ENCODE data around the gene PAPLN. TPM values are rescaled to one million over a fixed set of nuclear protein-coding genes. Genes with fewer than 3 reads are reported as not detected.
A peak's percentile ranks its signal among the peaks of the same experiment; 100 is the strongest.

PAPLN gene
- total and polyA plus RNA-seq, 9 of the 15 experiments (the other 6 are each of a cell fraction or from before 2014, with no cell fraction given): 0.43 to 3.5 (median 1.7) TPM

GRCh38 chr14:73242357-73242901, 5.1 kb downstream of the PAPLN start:
- ATAC-seq: no peak
- no TSS peak for BruUV-seq (replicated peaks)
- WGBS (ENCODE audit: insufficient coverage, low coverage, missing lambda C conversion rate): 0% methylated on average over 6 of the region's 6 CpGs
- CTCF ChIA-PET (ENCODE audit: low intra/inter-chr PET ratio): no interaction called here
- Histone ChIP-seq H3K9me1 (ENCODE audit: control insufficient read depth, insufficient read depth, low read length) (no peaks in the 10 kb centered on the region), H3K4me3 (no peak overlapping the region), H2AFZ (ENCODE audit: low read depth, low read length) (no peak overlapping the region), H3K79me2 (ENCODE audit: control insufficient read depth, insufficient read depth, low read length) (no peaks in the 10 kb centered on the region), H3K4me2 (ENCODE audit: insufficient read depth, low read length) (no peak overlapping the region), H3K4me1 (replicated peaks in 1 of 2; ENCODE audit: control insufficient read depth in 2 of 2, insufficient read depth in 2 of 2, low read length in 2 of 2) (peaks cover 0 to 29% of the 10 kb centered on the region in 2 experiments; a peak in 2 of 5 replicates), H4K20me1 (replicated peaks; ENCODE audit: control insufficient read depth, insufficient read depth, low read length) (no peaks in the 10 kb centered on the region), H3K9ac (ENCODE audit: insufficient read depth in 1 of 2, low read depth in 2 of 2, low read length in 2 of 2) (no peak overlapping the region), H3K36me3 (ENCODE audit: control insufficient read depth, insufficient read depth, low read length) (no peaks in the 10 kb centered on the region), H3K27ac (ENCODE audit: extremely low read depth, low read depth, low read length) (no peak overlapping the region), H3K9me3 (replicated peaks; ENCODE audit: control insufficient read depth, insufficient read depth, low read depth, low read length) (no peaks in the 10 kb centered on the region), H3K27me3 (ENCODE audit: control insufficient read depth in 2 of 2, insufficient read depth in 2 of 2, low read length in 2 of 2) (peaks cover 11 to 52% of the 10 kb centered on the region in 2 experiments; a peak in 4 of 5 replicates)
- in situ Hi-C loops (cut with MboI): no loop called here
- FAIRE-seq: no peak
- TF ChIP-seq KDM4B (IDR thresholded peaks at IDR 0.05; ENCODE audit: borderline replicate concordance in 2 of 2, low read depth in 1 of 2): no peak
- TF ChIP-seq ZNF740 (CRISPR knock-in tag; IDR thresholded peaks at IDR 0.05): peak; percentile 39; the same call in 1 of the 2 replicates
- TF ChIP-seq ZNF740 (tag; IDR thresholded peaks at IDR 0.05): no peak
- intact Hi-C loops (cut with micrococcal nuclease): no loop called here
- POLR2A ChIA-PET: no interaction called here
- no peak for DNase-seq (ENCODE audit: extremely low read depth in 1 of 4, low spot score in 3 of 4)

GRCh38 chr14:73243341-73243740, 6.0 kb downstream of the PAPLN start:
- Histone ChIP-seq H3K27me3 (ENCODE audit: control insufficient read depth in 2 of 2, insufficient read depth in 2 of 2, low read length in 2 of 2) (peaks cover 11 to 44% of the 10 kb centered on the region in 2 experiments; a peak in 4 of 5 replicates), H3K4me2 (ENCODE audit: insufficient read depth, low read length) (no peak overlapping the region), H3K9me3 (replicated peaks; ENCODE audit: control insufficient read depth, insufficient read depth, low read depth, low read length) (no peaks in the 10 kb centered on the region), H2AFZ (ENCODE audit: low read depth, low read length) (no peak overlapping the region), H3K79me2 (ENCODE audit: control insufficient read depth, insufficient read depth, low read length) (no peaks in the 10 kb centered on the region), H3K4me3 (no peak overlapping the region), H4K20me1 (replicated peaks; ENCODE audit: control insufficient read depth, insufficient read depth, low read length) (no peaks in the 10 kb centered on the region), H3K9ac (ENCODE audit: insufficient read depth in 1 of 2, low read depth in 2 of 2, low read length in 2 of 2) (no peak overlapping the region), H3K9me1 (ENCODE audit: control insufficient read depth, insufficient read depth, low read length) (no peaks in the 10 kb centered on the region), H3K4me1 (replicated peaks in 1 of 2; ENCODE audit: control insufficient read depth in 2 of 2, insufficient read depth in 2 of 2, low read length in 2 of 2) (peaks cover 3 to 27% of the 10 kb centered on the region in 2 experiments; a peak in 4 of 5 replicates), H3K27ac (ENCODE audit: extremely low read depth, low read depth, low read length) (no peak overlapping the region), H3K36me3 (ENCODE audit: control insufficient read depth, insufficient read depth, low read length) (no peaks in the 10 kb centered on the region)
- ChIA-PET POLR2A (interaction anchor here (0.6 kb wide), 1 partner anchor 1380 kb away, joined by 3 read pairs; no protein-coding TSS in a partner anchor), CTCF (ENCODE audit: low intra/inter-chr PET ratio) (no interaction called here)
- DNase-seq (ENCODE audit: extremely low read depth in 1 of 4, low spot score in 3 of 4) (no peak), FAIRE-seq (no peak), ATAC-seq (no peak)
- 27% methylated on average over 3 of the region's 3 CpGs for WGBS (ENCODE audit: insufficient coverage, low coverage, missing lambda C conversion rate)
- in situ Hi-C loops (cut with MboI): no loop called here
- intact Hi-C loops (cut with micrococcal nuclease): no loop called here
- TF ChIP-seq NCOA4 (IDR thresholded peaks at IDR 0.05; ENCODE audit: partially characterized antibody): no peak
- no peak for TF ChIP-seq VEZF1 (CRISPR knock-in tag; IDR thresholded peaks at IDR 0.05)
- BruUV-seq (replicated peaks): no TSS peak
